Astrocyte of the spinal cord (primary cell): ENCODE results near the gene CTXND1.

Source experiments
- DNase-seq: peaks from one replicate; pipeline ENCODE4 v3.0.0; 2011; ENCODE audit warnings: low read depth, low spot score
- H3K4me3 ChIP-seq: 2 replicates; pipeline ENCODE4 v1.5.1; 2011; ENCODE audit warnings: low read depth, mild to moderate bottlenecking, low read length, moderate library complexity
- CTCF ChIP-seq: IDR thresholded peaks from 2 replicates; pipeline ENCODE4 v1.5.1; 2012; ENCODE audit warnings: low read depth, mild to moderate bottlenecking, low read length, inconsistent platforms
- in situ Hi-C: cut with HindIII; loops from 2 replicates; pipeline ENCODE4 v1.10.0; 2017; ENCODE audit warnings: low sequenced_read_pairs

CTXND1 gene

DNA sequence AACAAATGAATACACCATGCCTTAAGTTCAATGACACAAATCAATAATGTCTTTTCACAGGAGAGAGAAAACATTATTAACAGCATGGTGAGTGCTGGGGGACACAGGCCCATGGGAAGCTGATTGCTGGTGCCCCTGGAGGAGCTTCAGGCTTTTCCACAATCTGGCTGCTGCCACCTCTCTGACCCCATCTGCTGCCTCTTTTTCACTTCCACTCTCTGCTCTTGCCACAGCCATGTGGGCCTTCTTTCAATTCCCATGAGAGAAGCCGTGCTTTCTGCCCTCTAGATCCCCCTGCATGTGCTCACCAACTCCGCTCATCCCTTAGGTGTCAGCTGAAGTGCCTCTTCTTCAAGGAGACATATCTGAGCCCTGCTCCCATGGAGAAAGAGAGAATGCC is 21.0 kb upstream of the CTXND1 start:
- H3K4me3 ChIP-seq = no peak overlapping the region
- DNase-seq = no peak
- in situ Hi-C loops = no loop called here
- TF ChIP-seq CTCF = no peak

GRCh38 chr15:80270472-80270871 is 18.5 kb upstream of the CTXND1 start:
- no peak for TF ChIP-seq CTCF
- no peak overlapping the region for H3K4me3 ChIP-seq
- no peak for DNase-seq
- in situ Hi-C loops = no loop called here

DNA sequence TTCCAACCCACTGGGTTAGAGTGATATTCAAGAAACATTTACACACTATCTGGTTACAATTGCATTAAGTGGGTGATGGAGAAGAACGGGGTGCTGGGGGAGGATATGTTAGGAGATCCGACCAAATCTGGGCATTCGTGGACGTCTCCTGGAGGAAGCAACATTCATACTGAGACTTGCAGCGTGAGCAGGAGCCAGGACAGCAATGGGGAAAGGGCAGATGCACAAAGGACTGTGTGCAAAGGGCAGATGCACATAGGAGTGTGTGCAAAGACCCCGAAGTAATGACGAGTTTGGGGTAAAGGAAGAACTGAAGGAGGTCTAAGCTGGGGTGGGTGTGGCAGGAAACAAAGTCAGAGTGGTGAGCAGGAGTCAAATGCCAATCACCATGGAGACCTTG is 16.1 kb upstream of the CTXND1 start:
- TF ChIP-seq CTCF = no peak
- DNase-seq = no peak
- in situ Hi-C loops = no loop called here
- no peak overlapping the region for H3K4me3 ChIP-seq

DNA sequence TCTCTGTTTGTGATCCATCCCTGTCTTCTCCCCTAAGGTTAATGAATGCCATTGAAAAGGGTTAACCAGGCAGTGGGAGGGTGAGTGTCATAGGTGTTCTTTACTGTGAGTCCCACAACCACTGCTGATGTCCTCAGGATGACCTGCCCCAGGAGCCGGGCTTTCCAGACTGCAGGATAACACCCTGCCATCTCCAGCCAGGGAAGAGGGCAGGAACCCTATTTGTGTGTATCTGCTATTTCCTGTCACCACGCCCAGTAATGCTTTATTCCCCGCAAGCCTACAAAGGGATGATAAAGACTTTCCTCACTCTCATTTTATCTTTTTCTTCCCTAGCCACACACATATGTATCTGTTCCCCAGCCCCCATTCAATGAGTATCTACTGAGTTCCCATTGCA is 15.6 kb upstream of the CTXND1 start:
- in situ Hi-C loops = no loop called here

GRCh38 chr15:80266745-80267144 is 14.7 kb upstream of the CTXND1 start:
- DNase-seq = no peak
- H3K4me3 ChIP-seq = no peak overlapping the region
- no peak for TF ChIP-seq CTCF
- in situ Hi-C loops = no loop called here

More for the DNA sequence above, 15.6 kb upstream of the CTXND1 start:
- no peak for DNase-seq
- no peak for TF ChIP-seq CTCF
- H3K4me3 ChIP-seq = no peak overlapping the region

DNA sequence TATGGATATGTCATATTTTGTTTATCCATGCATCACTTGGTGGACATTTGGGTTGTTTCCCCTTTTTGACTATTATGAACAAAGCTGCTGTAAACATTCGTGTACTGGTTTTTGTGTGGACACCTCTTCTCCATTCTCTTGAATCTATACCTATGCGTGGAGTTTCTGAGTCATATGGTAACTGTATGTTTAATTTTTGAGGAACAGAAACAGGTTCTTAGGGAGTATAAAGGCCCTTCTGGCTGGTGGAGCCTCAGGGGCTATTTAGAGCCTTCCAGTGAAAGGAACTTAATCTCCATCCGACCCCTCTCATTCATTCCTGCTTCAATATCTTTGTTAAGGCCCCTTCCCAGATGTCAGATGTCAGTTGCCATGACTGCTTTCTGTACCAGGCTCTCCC is 14.1 kb upstream of the CTXND1 start:
- TF ChIP-seq CTCF = no peak
- H3K4me3 ChIP-seq = no peak overlapping the region
- in situ Hi-C loops = no loop called here
- no peak for DNase-seq

DNA sequence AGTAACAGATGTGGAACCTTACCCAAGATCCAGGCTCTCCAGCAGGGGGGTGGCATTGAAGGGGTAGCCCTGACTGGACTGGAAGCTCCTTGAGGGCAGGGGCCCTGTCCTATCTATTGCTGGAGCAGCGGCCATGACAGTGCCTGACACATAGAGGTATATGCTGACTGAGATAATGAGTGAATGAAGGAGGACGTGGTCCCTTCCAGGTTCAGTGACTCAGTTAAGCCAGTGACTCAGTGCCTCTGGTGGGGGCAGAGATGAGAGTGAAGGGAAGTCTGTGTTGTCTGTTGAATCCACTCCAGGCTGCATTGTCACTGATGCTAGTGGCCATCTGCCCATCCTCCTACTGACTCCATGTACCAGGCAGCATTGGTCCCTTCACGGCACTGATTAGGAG is 13.0 kb upstream of the CTXND1 start:
- no peak for TF ChIP-seq CTCF
- no peak for DNase-seq
- no peak overlapping the region for H3K4me3 ChIP-seq
- in situ Hi-C loops = no loop called here
